SU-DHL-6 (cell line): ENCODE data around the gene ZNF507.
"Not testable (repeated sequence)": the region's sequence is repeated elsewhere in the genome, so short reads cannot be mapped to it uniquely, and the experiment has no call there.

Experiments
- CTCF ChIP-seq: fragments of 200-600 bp; sonication (generic); IDR thresholded peaks from one replicate; pipeline ENCODE4 v1.5.1; 2017; ENCODE audit warnings: antibody characterized with exemption, mild to moderate bottlenecking, low read length, moderate library complexity; ENCODE audit not compliant: insufficient read depth, poor library complexity, severe bottlenecking
- EZH2phosphoT487 ChIP-seq: fragments of 200-600 bp; sonication (generic), shearing (Covaris generic); conservative IDR thresholded peaks from 2 replicates; pipeline ENCODE4 v1.6.1; 2018; ENCODE audit warnings: mild to moderate bottlenecking, antibody characterized with exemption, low read length, moderate library complexity, mixed read lengths

GRCh38 chr19:32377088-32377487 lies 31.7 kb downstream of the ZNF507 start:
- not testable (repeated sequence) for TF ChIP-seq CTCF, EZH2phosphoT487
